Right lobe of liver (tissue), 4 donors: ENCODE results near the gene LRRC8E.

ENCODE experiments used
- POLR2A ChIP-seq: fragments of 450-650 bp; IDR thresholded peaks from one replicate; pipeline ENCODE4 v1.6.1; 2017; ENCODE audit warnings: antibody characterized with exemption, mild to moderate bottlenecking
- TF ChIP-seq, protein P1 (sequence below), 4 donors: fragments of 200-600 bp in 3 of 4; fragments of 450-650 bp in 1 of 4; IDR thresholded peaks; one replicate each; pipeline versions ENCODE4 v1.5.1 to v1.8.0; 2016 to 2022; ENCODE audit warnings: antibody characterized with exemption in 4 of 4, mild to moderate bottlenecking in 2 of 4
- donor health status: DM: no; HTN: no; CAD: no.
- donor health status: DM: no; HTN: no; CAD: no.
- donor health status: DM: no; HTN: yes; CAD: no.

DNA sequence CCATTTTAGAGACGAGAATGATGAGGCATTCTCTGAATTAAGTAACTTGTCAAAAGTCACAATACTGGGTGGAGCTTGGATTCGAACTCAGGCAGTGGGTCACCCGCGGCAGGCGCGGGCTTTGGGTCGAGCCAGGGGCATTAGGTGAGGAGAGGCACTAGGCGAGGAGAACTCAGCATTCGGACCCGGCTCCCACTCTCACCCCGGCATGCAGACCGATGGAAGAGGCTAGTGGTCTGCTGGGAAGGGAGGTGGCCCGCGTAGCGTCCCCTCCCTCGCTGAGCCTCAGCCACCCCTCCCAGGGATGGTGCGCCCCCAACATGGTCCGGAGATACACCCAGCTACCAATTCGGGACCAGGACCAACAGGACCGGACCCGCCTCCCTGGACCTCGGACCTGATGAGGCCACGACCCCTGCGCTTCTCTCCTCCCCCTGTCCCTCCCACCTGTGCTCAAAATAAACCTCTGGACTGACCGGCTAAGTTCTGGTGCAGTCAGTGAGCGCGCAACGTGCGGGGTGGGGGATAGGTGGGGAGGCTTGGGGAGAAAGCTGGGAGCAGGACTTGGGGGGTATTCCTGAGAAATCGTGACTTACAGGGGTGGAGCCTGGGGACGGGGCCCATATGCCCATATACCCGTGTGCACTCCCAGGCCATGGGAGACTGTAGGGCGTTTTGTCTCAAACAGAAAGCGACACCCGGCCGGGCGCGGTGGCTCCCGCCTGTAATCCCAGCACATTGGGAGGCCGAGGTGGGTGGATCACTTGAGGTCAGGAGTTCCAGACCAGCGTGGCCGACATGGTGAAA is 30.5 kb downstream of the LRRC8E start:
- TF ChIP-seq, protein P1, sequence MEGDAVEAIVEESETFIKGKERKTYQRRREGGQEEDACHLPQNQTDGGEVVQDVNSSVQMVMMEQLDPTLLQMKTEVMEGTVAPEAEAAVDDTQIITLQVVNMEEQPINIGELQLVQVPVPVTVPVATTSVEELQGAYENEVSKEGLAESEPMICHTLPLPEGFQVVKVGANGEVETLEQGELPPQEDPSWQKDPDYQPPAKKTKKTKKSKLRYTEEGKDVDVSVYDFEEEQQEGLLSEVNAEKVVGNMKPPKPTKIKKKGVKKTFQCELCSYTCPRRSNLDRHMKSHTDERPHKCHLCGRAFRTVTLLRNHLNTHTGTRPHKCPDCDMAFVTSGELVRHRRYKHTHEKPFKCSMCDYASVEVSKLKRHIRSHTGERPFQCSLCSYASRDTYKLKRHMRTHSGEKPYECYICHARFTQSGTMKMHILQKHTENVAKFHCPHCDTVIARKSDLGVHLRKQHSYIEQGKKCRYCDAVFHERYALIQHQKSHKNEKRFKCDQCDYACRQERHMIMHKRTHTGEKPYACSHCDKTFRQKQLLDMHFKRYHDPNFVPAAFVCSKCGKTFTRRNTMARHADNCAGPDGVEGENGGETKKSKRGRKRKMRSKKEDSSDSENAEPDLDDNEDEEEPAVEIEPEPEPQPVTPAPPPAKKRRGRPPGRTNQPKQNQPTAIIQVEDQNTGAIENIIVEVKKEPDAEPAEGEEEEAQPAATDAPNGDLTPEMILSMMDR (IDR thresholded peaks at IDR 0.05): no peak
- TF ChIP-seq POLR2A: peak; percentile 63
